Right lobe of liver (tissue), 4 donors: ENCODE measurements around the gene PRR5L.

ENCODE experiments used
- POLR2A ChIP-seq: fragments of 450-650 bp; IDR thresholded peaks from one replicate; pipeline ENCODE4 v1.6.1; 2017; ENCODE audit warnings: antibody characterized with exemption, mild to moderate bottlenecking
- TF ChIP-seq, protein P1 (sequence below), 4 donors: fragments of 200-600 bp in 3 of 4; fragments of 450-650 bp in 1 of 4; IDR thresholded peaks; one replicate each; pipeline versions ENCODE4 v1.5.1 to v1.8.0; 2016 to 2022; ENCODE audit warnings: antibody characterized with exemption in 4 of 4, mild to moderate bottlenecking in 2 of 4
- donor health status: DM: no; HTN: no; CAD: no.
- donor health status: DM: no; HTN: no; CAD: no.
- donor health status: DM: no; HTN: yes; CAD: no.

DNA sequence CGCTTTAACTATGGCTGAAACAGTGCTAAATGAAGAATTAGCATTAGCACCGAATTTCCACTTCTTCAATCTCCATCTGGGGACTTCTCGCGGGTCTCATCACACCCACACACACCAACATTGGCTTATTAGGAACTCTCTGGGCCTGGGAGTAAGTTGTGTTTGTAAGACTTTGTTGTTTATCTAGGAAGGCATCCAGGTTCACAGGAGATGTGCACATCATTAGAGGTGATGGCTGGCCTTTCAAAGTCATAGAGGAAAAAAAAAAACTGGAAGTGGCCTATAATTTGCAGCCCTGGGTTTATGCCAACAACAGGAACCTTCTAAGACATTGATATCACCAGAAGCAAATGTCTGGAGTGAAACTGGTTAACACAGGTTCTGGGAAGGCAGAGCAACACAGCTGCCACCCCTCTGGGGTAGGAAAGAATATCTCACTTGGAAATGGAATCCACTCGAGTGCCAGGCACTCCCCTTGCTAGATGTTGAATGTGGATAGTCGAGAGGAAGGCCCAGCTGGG is 129.5 kb downstream of the PRR5L start:
- TF ChIP-seq, protein P1, sequence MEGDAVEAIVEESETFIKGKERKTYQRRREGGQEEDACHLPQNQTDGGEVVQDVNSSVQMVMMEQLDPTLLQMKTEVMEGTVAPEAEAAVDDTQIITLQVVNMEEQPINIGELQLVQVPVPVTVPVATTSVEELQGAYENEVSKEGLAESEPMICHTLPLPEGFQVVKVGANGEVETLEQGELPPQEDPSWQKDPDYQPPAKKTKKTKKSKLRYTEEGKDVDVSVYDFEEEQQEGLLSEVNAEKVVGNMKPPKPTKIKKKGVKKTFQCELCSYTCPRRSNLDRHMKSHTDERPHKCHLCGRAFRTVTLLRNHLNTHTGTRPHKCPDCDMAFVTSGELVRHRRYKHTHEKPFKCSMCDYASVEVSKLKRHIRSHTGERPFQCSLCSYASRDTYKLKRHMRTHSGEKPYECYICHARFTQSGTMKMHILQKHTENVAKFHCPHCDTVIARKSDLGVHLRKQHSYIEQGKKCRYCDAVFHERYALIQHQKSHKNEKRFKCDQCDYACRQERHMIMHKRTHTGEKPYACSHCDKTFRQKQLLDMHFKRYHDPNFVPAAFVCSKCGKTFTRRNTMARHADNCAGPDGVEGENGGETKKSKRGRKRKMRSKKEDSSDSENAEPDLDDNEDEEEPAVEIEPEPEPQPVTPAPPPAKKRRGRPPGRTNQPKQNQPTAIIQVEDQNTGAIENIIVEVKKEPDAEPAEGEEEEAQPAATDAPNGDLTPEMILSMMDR (IDR thresholded peaks at IDR 0.05), result no peak
- TF ChIP-seq POLR2A, result no peak
